HEK293 (cell line): Measurements from ENCODE around the gene SLC22A17.

Experiments used
- HOXA7 ChIP-seq: sonication (generic); formaldehyde crosslinking; IDR thresholded peaks from 2 replicates; pipeline ENCODE4 v1.8.1; 2022; ENCODE audit warnings: missing genetic modification reagents, borderline replicate concordance
- ZNF274 ChIP-seq, 2 experiments: fragments of 200-500 bp in 1 of 2; fragments of 450-650 bp in 1 of 2; sonication (Bioruptor generic) in 1 of 2; formaldehyde crosslinking in 1 of 2; IDR thresholded peaks; 2 replicates each; pipeline versions ENCODE4 v1.5.1 to v1.6.1; 2014 to 2016; ENCODE audit warnings: borderline replicate concordance in 1 of 2, inconsistent platforms in 1 of 2, low read length in 1 of 2, missing biosample characterization in 1 of 2, missing genetic modification characterization in 1 of 2
- TF ChIP-seq, protein P1 (sequence below): fragments of 450-650 bp; formaldehyde crosslinking; IDR thresholded peaks from 2 replicates; pipeline ENCODE4 v1.5.1; 2016; ENCODE audit warnings: missing biosample characterization, missing genetic modification characterization
- TF ChIP-seq, protein P2 (sequence below): fragments of 450-650 bp; formaldehyde crosslinking; IDR thresholded peaks from 2 replicates; pipeline ENCODE4 v1.5.1; 2016; ENCODE audit warnings: missing biosample characterization, missing genetic modification characterization, low read depth

DNA sequence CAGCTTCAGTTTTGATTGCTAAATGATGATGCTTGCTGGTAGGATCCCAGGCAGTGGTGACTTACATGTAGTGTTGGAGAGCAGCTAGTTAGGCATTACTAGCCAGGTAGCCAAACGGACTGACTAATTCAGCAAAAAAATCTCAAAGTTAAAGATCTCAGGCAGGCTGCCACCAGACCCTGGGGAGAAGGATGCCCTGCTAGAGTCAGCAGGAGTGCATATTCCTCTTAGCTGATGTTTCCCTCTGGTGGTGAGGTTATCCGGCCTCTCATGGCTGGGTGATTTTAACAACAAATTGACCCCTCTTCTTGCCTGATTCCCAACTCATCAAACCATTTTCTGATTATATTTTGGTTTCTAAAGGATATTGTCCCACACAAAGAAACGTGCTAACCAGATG lies 9.5 kb upstream of the SLC22A17 start:
- TF ChIP-seq, protein P1, sequence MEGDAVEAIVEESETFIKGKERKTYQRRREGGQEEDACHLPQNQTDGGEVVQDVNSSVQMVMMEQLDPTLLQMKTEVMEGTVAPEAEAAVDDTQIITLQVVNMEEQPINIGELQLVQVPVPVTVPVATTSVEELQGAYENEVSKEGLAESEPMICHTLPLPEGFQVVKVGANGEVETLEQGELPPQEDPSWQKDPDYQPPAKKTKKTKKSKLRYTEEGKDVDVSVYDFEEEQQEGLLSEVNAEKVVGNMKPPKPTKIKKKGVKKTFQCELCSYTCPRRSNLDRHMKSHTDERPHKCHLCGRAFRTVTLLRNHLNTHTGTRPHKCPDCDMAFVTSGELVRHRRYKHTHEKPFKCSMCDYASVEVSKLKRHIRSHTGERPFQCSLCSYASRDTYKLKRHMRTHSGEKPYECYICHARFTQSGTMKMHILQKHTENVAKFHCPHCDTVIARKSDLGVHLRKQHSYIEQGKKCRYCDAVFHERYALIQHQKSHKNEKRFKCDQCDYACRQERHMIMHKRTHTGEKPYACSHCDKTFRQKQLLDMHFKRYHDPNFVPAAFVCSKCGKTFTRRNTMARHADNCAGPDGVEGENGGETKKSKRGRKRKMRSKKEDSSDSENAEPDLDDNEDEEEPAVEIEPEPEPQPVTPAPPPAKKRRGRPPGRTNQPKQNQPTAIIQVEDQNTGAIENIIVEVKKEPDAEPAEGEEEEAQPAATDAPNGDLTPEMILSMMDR: no peak
- TF ChIP-seq, protein P2, sequence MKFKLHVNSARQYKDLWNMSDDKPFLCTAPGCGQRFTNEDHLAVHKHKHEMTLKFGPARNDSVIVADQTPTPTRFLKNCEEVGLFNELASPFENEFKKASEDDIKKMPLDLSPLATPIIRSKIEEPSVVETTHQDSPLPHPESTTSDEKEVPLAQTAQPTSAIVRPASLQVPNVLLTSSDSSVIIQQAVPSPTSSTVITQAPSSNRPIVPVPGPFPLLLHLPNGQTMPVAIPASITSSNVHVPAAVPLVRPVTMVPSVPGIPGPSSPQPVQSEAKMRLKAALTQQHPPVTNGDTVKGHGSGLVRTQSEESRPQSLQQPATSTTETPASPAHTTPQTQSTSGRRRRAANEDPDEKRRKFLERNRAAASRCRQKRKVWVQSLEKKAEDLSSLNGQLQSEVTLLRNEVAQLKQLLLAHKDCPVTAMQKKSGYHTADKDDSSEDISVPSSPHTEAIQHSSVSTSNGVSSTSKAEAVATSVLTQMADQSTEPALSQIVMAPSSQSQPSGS (tag by site-specific recombination): no peak
- TF ChIP-seq HOXA7: no peak
- no peak for TF ChIP-seq ZNF274 (IDR thresholded peaks at IDR 0.05; ENCODE audit: low read length)
- no peak for TF ChIP-seq ZNF274 (tag by site-specific recombination; IDR thresholded peaks at IDR 0.05; ENCODE audit: borderline replicate concordance)
